H9 (cell line): Measurements from ENCODE around the gene TOM1L2. TPM values are rescaled to one million over a fixed set of nuclear protein-coding genes. Genes with fewer than 3 reads are reported as not detected.

Experiments used
- DNase-seq: peaks from one replicate; pipeline ENCODE4 v3.0.0-alpha.2; 2017
- H2AFZ ChIP-seq: one replicate; pipeline ENCODE4 v1.6.1; 2013; ENCODE audit warnings: mild to moderate bottlenecking, low read length, control low read depth, moderate library complexity
- H2AK5ac ChIP-seq: 2 replicates; pipeline ENCODE4 v1.6.1; 2013; ENCODE audit warnings: low read length, control low read depth, mixed read lengths; ENCODE audit not compliant: insufficient read length
- H2BK120ac ChIP-seq: one replicate; pipeline ENCODE4 v1.6.1; 2013; ENCODE audit warnings: low read depth, mild to moderate bottlenecking, low read length, control low read depth, inconsistent platforms; ENCODE audit not compliant: poor library complexity, severe bottlenecking
- H2BK12ac ChIP-seq: 2 replicates; pipeline ENCODE4 v1.6.1; 2013; ENCODE audit warnings: low read length, control low read depth, mixed read lengths, low read depth; ENCODE audit not compliant: insufficient read length
- H2BK15ac ChIP-seq: 2 replicates; pipeline ENCODE4 v1.6.1; 2013; ENCODE audit warnings: low read depth, low read length, control low read depth
- H2BK20ac ChIP-seq: one replicate; pipeline ENCODE4 v1.6.1; 2013; ENCODE audit warnings: low read depth, mild to moderate bottlenecking, low read length, control low read depth, inconsistent platforms; ENCODE audit not compliant: poor library complexity, severe bottlenecking
- H2BK5ac ChIP-seq: 2 replicates; pipeline ENCODE4 v1.6.1; 2013; ENCODE audit warnings: low read length, control low read depth, mixed read lengths; ENCODE audit not compliant: insufficient read length
- H3K14ac ChIP-seq: 2 replicates; pipeline ENCODE4 v1.6.1; 2013; ENCODE audit warnings: low read length, control low read depth; ENCODE audit not compliant: insufficient read depth
- H3K18ac ChIP-seq: 2 replicates; pipeline ENCODE4 v1.6.1; 2013; ENCODE audit warnings: low read depth, mild to moderate bottlenecking, mixed read lengths, low read length, control low read depth; ENCODE audit not compliant: insufficient read length
- H3K23ac ChIP-seq: 2 replicates; pipeline ENCODE4 v1.6.1; 2013; ENCODE audit warnings: low read length, control low read depth, mixed read lengths, low read depth; ENCODE audit not compliant: insufficient read length
- H3K23me2 ChIP-seq: 2 replicates; pipeline ENCODE4 v1.6.1; 2013; ENCODE audit warnings: low read depth, mild to moderate bottlenecking, mixed read lengths, low read length, control low read depth; ENCODE audit not compliant: insufficient read length, poor library complexity, severe bottlenecking
- H3K27ac ChIP-seq: 2 replicates; pipeline ENCODE4 v1.5.1; 2013; ENCODE audit warnings: low read length, control low read depth, mixed read lengths, low read depth; ENCODE audit not compliant: insufficient read length
- H3K27me3 ChIP-seq: 2 replicates; pipeline ENCODE4 v1.6.1; 2013; ENCODE audit warnings: low read length, control low read depth, inconsistent platforms; ENCODE audit not compliant: insufficient read depth
- H3K4ac ChIP-seq: 2 replicates; pipeline ENCODE4 v1.6.1; 2013; ENCODE audit warnings: low read depth, mild to moderate bottlenecking, control low read depth, inconsistent platforms, low read length, moderate library complexity
- H3K4me1 ChIP-seq: 2 replicates; pipeline ENCODE4 v1.6.1; 2013; ENCODE audit warnings: low read length, control low read depth, inconsistent platforms; ENCODE audit not compliant: insufficient read depth
- H3K4me2 ChIP-seq: 2 replicates; pipeline ENCODE4 v1.6.1; 2013; ENCODE audit warnings: low read length, control low read depth, mixed read lengths; ENCODE audit not compliant: insufficient read length, insufficient read depth
- H3K56ac ChIP-seq: 2 replicates; pipeline ENCODE4 v1.6.1; 2013; ENCODE audit warnings: low read depth, mild to moderate bottlenecking, mixed read lengths, low read length, control low read depth; ENCODE audit not compliant: insufficient read length
- H3K79me1 ChIP-seq: 2 replicates; pipeline ENCODE4 v1.6.1; 2013; ENCODE audit warnings: low read depth, mild to moderate bottlenecking, moderate library complexity, low read length, control low read depth, inconsistent platforms; ENCODE audit not compliant: insufficient read depth, poor library complexity, severe bottlenecking
- H3K79me2 ChIP-seq: 2 replicates; pipeline ENCODE4 v1.6.1; 2013; ENCODE audit warnings: low read length, control low read depth, inconsistent platforms; ENCODE audit not compliant: insufficient read depth
- H3K9ac ChIP-seq: 2 replicates; pipeline ENCODE4 v1.6.1; 2013; ENCODE audit warnings: low read length, control low read depth, mixed read lengths; ENCODE audit not compliant: insufficient read length; ENCODE audit errors: extremely low read depth
- H3K9me3 ChIP-seq: one replicate; pipeline ENCODE4 v1.6.1; 2013; ENCODE audit warnings: low read depth, low read length, inconsistent platforms; ENCODE audit not compliant: control insufficient read depth
- H3T11ph ChIP-seq: one replicate; pipeline ENCODE4 v1.6.1; 2013; ENCODE audit warnings: mild to moderate bottlenecking, low read length, control low read depth, inconsistent platforms
- H4K20me1 ChIP-seq: one replicate; pipeline ENCODE4 v1.6.1; 2013; ENCODE audit not compliant: control insufficient read depth, insufficient read length, insufficient read depth
- H4K5ac ChIP-seq: 2 replicates; pipeline ENCODE4 v1.6.1; 2013; ENCODE audit warnings: low read depth, mild to moderate bottlenecking, mixed read lengths, low read length, control low read depth; ENCODE audit not compliant: insufficient read length
- H4K8ac ChIP-seq: replicated peaks from 2 replicates; pipeline ENCODE4 v1.6.1; 2013; ENCODE audit warnings: low read length, control low read depth, mixed read lengths, low read depth; ENCODE audit not compliant: insufficient read length
- H4K91ac ChIP-seq: 2 replicates; pipeline ENCODE4 v1.6.1; 2013; ENCODE audit warnings: low read depth, mild to moderate bottlenecking, moderate library complexity, mixed read lengths, low read length, control low read depth; ENCODE audit not compliant: insufficient read length
- H3K27ac Mint-ChIP-seq, 3 experiments: 2 replicates in 2 of 3; 3 replicates in 1 of 3; pipeline ENCODE4 v1.8.0; 2020 to 2021; ENCODE audit warnings: mixed read lengths in 3 of 3, mild to moderate bottlenecking in 1 of 3, moderate library complexity in 1 of 3
- H3K27me3 Mint-ChIP-seq: 2 replicates; pipeline ENCODE4 v1.8.0; 2021; ENCODE audit warnings: low read depth, mild to moderate bottlenecking, moderate library complexity, mixed read lengths
- H3K36me3 Mint-ChIP-seq, 3 experiments: 2 replicates in 2 of 3; 3 replicates in 1 of 3; pipeline ENCODE4 v1.8.0; 2020 to 2021; ENCODE audit warnings: low read depth in 3 of 3, mixed read lengths in 3 of 3; ENCODE audit not compliant: insufficient read depth in 1 of 3
- H3K4me1 Mint-ChIP-seq, 2 experiments: 2 replicates each; pipeline ENCODE4 v1.8.0; 2020; ENCODE audit warnings: mixed read lengths in 2 of 2
- H3K4me3 Mint-ChIP-seq, 2 experiments: 2 replicates in 1 of 2; 3 replicates in 1 of 2; pipeline ENCODE4 v1.8.0; 2020 to 2021; ENCODE audit warnings: mild to moderate bottlenecking in 2 of 2, mixed read lengths in 2 of 2, moderate library complexity in 1 of 2
- H3K9me3 Mint-ChIP-seq, 2 experiments: 2 replicates in 1 of 2; 3 replicates in 1 of 2; pipeline ENCODE4 v1.8.0; 2020; ENCODE audit warnings: mild to moderate bottlenecking in 2 of 2, mixed read lengths in 2 of 2, moderate library complexity in 1 of 2
- CTCF ChIP-seq: fragments of 200-600 bp; sonication (generic); conservative IDR thresholded peaks from 3 replicates; pipeline ENCODE4 v1.8.0; 2021; ENCODE audit warnings: antibody characterized with exemption, mild to moderate bottlenecking
- whole genome bisulfite sequencing: extraction: QIAGEN DNeasy Blood & Tissue Kit; methylation state at CpG from one replicate; pipeline ENCODE4 v1.1.7; 2013; ENCODE audit warnings: missing lambda C conversion rate, low lambda C conversion rate, mixed read lengths; ENCODE audit not compliant: insufficient read length; ENCODE audit errors: extremely low coverage; 5-methylcytosine and 5-hydroxymethylcytosine counted together
- total RNA-seq: library from RNA; stranded (reverse); gene quantifications from 2 replicates; pipeline ENCODE4 v1.2.1, GENCODE V29; 2021

The TOM1L2 gene
- total RNA-seq, 1 experiment from 2014 or later: 4.6 TPM

- Histone ChIP-seq H3K23ac (no peak overlapping the region), H2AFZ (no peak overlapping the region), H4K5ac (no peak overlapping the region), H3K18ac (no peak overlapping the region), H3K27ac (no peak overlapping the region), H3K9me3 (no peaks in the 10 kb centered on the region), H4K8ac (no peak overlapping the region), H3K4ac (no peak overlapping the region), H4K91ac (no peak overlapping the region), H3K23me2 (no peaks in the 10 kb centered on the region), H3K27me3 (no peaks in the 10 kb centered on the region), H2BK120ac (no peak overlapping the region), H2BK20ac (no peak overlapping the region), H3K4me2 (no peak overlapping the region), H3K79me1 (no peaks in the 10 kb centered on the region), H2BK5ac (no peak overlapping the region), H3K9ac (no peak overlapping the region), H2AK5ac (no peak overlapping the region), H3K56ac (no peak overlapping the region), H2BK15ac (no peak overlapping the region), H3K14ac (no peak overlapping the region), H3T11ph (no peak overlapping the region), H4K20me1 (no peaks in the 10 kb centered on the region), H2BK12ac (no peak overlapping the region), H3K4me1 (peaks cover 3% of the 10 kb centered on the region; the same call in 1 of the 2 replicates), H3K79me2 (no peaks in the 10 kb centered on the region)
- whole genome bisulfite sequencing: no CpG with 5 or more reads among the region's 4 CpGs
- Mint-ChIP-seq H3K27ac (no peak overlapping the region), H3K36me3 (no peaks in the 10 kb centered on the region), H3K9me3 (no peaks in the 10 kb centered on the region), H3K4me1 (peaks cover 30 to 34% of the 10 kb centered on the region in 2 experiments), H3K4me3 (no peak overlapping the region), H3K27me3 (no peaks in the 10 kb centered on the region)
- no peak for DNase-seq
- no peak for TF ChIP-seq CTCF
Observed at GRCh38 chr17:17926036-17926435, 46.2 kb downstream of the TOM1L2 start.
